ENCODE measurements around the gene SNAP29. TPM values are rescaled to one million over a fixed set of nuclear protein-coding genes. Genes with fewer than 3 reads are reported as not detected.

Gene SNAP29
- total RNA-seq, 1 experiment from 2014 or later = 24.5 TPM

DNA sequence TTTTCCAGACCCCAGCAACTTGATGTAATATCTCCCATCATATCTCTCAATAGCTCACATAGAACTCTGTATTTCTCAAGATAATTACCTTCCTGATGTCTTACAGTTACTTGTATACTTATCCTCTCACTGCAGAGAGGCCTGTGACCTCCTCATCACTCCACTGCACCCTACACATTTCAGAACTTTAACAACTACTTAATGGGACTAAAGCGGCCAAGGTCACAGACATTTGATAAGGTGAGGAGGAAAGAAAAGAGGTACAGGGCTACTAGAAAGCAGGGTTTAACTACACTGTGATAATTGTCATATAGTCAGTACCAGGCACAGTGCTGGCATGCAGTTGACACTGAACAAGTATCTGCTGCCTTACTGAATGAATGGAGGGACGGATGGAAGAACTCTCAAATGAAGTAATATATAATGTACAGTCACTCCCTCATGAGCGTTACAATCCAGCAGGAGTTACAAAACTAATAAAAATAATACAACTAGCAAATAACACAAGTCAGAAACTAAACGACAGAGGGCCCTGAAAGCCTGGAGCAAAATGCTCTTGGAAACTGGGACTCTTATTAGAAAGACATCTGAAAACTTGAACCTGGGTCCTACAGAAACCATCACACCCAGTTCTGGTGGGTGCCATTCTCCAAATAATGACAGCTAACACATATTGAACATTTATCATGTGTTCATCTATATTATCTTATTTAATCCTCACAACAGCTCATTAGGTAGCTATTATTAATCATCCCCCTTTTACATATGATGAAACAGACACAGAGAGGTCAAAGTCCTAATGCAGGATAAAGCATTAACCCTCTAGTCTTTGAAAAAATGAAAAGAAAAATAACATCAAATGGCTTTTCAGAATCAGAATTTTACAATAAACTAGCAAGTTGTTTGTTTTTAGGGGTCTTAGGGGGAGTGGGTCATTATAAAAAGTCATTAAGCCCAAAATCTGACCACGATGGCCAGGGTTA lies 14.5 kb upstream of the SNAP29 start:
- intact Hi-C loops (cut with micrococcal nuclease; ENCODE audit: unreplicated experiment) = no loop called here
- Histone ChIP-seq H3K4me3 (ENCODE audit: low read depth in 2 of 2, low read length in 2 of 2) (no peak overlapping the region), H3K9me3 (ENCODE audit: control insufficient read depth, insufficient read depth, low read depth, low read length) (no peaks in the 10 kb centered on the region), H3K36me3 (ENCODE audit: control insufficient read depth, insufficient read depth, low read length) (no peaks in the 10 kb centered on the region), H3K27me3 (ENCODE audit: control insufficient read depth, insufficient read depth, low read length) (no peaks in the 10 kb centered on the region), H3K4me1 (ENCODE audit: control insufficient read depth, insufficient read depth, low read length) (no peaks in the 10 kb centered on the region), H3K27ac (ENCODE audit: low read length) (no peak overlapping the region)
- in situ Hi-C loops (cut with HindIII; ENCODE audit: low pct_unique_long_range_greater_than_20kb, low sequenced_read_pairs) = no loop called here
- POLR2A ChIA-PET = no interaction called here
- BruUV-seq (replicated peaks) = no TSS peak
- TF ChIP-seq, protein P1, sequence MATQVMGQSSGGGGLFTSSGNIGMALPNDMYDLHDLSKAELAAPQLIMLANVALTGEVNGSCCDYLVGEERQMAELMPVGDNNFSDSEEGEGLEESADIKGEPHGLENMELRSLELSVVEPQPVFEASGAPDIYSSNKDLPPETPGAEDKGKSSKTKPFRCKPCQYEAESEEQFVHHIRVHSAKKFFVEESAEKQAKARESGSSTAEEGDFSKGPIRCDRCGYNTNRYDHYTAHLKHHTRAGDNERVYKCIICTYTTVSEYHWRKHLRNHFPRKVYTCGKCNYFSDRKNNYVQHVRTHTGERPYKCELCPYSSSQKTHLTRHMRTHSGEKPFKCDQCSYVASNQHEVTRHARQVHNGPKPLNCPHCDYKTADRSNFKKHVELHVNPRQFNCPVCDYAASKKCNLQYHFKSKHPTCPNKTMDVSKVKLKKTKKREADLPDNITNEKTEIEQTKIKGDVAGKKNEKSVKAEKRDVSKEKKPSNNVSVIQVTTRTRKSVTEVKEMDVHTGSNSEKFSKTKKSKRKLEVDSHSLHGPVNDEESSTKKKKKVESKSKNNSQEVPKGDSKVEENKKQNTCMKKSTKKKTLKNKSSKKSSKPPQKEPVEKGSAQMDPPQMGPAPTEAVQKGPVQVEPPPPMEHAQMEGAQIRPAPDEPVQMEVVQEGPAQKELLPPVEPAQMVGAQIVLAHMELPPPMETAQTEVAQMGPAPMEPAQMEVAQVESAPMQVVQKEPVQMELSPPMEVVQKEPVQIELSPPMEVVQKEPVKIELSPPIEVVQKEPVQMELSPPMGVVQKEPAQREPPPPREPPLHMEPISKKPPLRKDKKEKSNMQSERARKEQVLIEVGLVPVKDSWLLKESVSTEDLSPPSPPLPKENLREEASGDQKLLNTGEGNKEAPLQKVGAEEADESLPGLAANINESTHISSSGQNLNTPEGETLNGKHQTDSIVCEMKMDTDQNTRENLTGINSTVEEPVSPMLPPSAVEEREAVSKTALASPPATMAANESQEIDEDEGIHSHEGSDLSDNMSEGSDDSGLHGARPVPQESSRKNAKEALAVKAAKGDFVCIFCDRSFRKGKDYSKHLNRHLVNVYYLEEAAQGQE (IDR thresholded peaks at IDR 0.05; ENCODE audit: insufficient read depth in 1 of 2, low read depth in 2 of 2, low read length in 1 of 2) = no peak
- TF ChIP-seq POLR2AphosphoS5 (IDR thresholded peaks at IDR 0.05; ENCODE audit: low read depth, low read length) (no peak), SIN3A (IDR thresholded peaks at IDR 0.05; ENCODE audit: borderline replicate concordance, insufficient read depth, low read depth, low read length) (no peak), TCF7L2 (IDR thresholded peaks at IDR 0.05; ENCODE audit: low read depth, low read length) (no peak)
- TF ChIP-seq, protein P2, sequence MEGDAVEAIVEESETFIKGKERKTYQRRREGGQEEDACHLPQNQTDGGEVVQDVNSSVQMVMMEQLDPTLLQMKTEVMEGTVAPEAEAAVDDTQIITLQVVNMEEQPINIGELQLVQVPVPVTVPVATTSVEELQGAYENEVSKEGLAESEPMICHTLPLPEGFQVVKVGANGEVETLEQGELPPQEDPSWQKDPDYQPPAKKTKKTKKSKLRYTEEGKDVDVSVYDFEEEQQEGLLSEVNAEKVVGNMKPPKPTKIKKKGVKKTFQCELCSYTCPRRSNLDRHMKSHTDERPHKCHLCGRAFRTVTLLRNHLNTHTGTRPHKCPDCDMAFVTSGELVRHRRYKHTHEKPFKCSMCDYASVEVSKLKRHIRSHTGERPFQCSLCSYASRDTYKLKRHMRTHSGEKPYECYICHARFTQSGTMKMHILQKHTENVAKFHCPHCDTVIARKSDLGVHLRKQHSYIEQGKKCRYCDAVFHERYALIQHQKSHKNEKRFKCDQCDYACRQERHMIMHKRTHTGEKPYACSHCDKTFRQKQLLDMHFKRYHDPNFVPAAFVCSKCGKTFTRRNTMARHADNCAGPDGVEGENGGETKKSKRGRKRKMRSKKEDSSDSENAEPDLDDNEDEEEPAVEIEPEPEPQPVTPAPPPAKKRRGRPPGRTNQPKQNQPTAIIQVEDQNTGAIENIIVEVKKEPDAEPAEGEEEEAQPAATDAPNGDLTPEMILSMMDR (IDR thresholded peaks at IDR 0.05) = no peak
- CTCF ChIA-PET = no interaction called here
- DNase-seq (ENCODE audit: low read depth, low spot score) = no peak
- no peak for ATAC-seq

DNA sequence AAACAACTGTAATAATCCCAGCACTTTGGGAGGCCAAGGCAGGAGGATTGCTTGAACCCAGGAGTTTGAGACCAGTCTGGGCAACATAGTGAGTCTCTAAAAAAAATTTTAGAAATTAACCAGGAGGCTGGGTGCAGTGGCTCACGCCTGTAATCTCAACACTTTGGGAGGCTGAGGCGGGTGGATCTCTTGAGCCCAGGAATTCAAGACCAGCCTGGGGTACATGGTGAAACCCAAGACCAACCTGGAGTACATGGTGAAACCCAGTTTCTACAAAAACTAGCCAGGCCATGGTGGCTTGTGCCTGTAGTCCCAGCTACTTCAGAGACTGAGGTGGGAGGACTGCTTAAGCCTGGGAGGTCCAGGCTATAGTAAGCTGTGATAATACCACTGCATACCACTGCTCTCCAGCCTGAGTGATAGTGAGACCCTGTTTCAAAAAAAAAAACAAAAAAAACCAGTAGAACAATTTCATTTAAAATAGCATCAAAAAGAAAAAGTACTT lies 11.4 kb upstream of the SNAP29 start:
- in situ Hi-C loops (cut with HindIII; ENCODE audit: low pct_unique_long_range_greater_than_20kb, low sequenced_read_pairs) (no loop called here), intact Hi-C loops (cut with micrococcal nuclease; ENCODE audit: unreplicated experiment) (no loop called here)
- TF ChIP-seq POLR2AphosphoS5 (IDR thresholded peaks at IDR 0.05; ENCODE audit: low read depth, low read length) = no peak
- Histone ChIP-seq H3K36me3 (ENCODE audit: control insufficient read depth, insufficient read depth, low read length) (no peaks in the 10 kb centered on the region), H3K27me3 (ENCODE audit: control insufficient read depth, insufficient read depth, low read length) (no peaks in the 10 kb centered on the region), H3K27ac (ENCODE audit: low read length) (no peak overlapping the region), H3K4me3 (ENCODE audit: low read depth in 2 of 2, low read length in 2 of 2) (no peak overlapping the region), H3K9me3 (ENCODE audit: control insufficient read depth, insufficient read depth, low read depth, low read length) (no peaks in the 10 kb centered on the region), H3K4me1 (ENCODE audit: control insufficient read depth, insufficient read depth, low read length) (peaks cover 6% of the 10 kb centered on the region)
- no peak for ATAC-seq
- DNase-seq (ENCODE audit: low read depth, low spot score) = no peak
- CTCF ChIA-PET = no interaction called here
- POLR2A ChIA-PET = no interaction called here
- no TSS peak for BruUV-seq (replicated peaks)

DNA sequence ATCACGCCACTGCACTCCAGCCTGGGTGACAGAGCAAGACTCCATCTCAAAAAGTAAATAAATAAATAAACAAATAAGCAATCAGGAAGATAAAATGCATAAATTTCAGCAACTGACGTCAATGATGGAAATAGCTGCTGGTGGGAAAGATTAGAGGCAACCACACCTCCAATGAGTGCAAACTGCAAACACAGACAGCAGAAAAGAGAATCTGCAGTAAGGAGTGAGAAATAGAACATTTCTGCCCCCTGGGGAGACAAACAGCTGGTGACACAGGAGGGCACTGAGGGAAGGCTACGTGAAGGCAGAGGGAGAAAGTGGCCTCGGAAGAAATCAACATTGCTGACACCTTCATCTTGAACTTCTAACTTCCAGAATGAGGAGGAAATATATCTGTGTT lies 6.7 kb upstream of the SNAP29 start:
- ChIA-PET CTCF (no interaction called here), POLR2A (no interaction called here)
- ATAC-seq (no peak), DNase-seq (ENCODE audit: low read depth, low spot score) (no peak)
- no peak overlapping the region for H3K4me3 ChIP-seq (ENCODE audit: low read depth in 2 of 2, low read length in 2 of 2)
- H3K9me3 ChIP-seq (ENCODE audit: control insufficient read depth, insufficient read depth, low read depth, low read length) = no peaks in the 10 kb centered on the region
- H3K36me3 ChIP-seq (ENCODE audit: control insufficient read depth, insufficient read depth, low read length) = no peaks in the 10 kb centered on the region
- intact Hi-C loops (cut with micrococcal nuclease; ENCODE audit: unreplicated experiment) (no loop called here), in situ Hi-C loops (cut with HindIII; ENCODE audit: low pct_unique_long_range_greater_than_20kb, low sequenced_read_pairs) (no loop called here)
- H3K27me3 ChIP-seq (ENCODE audit: control insufficient read depth, insufficient read depth, low read length) = no peaks in the 10 kb centered on the region
- no peak overlapping the region for H3K27ac ChIP-seq (ENCODE audit: low read length)
- peaks cover 14% of the 10 kb centered on the region for H3K4me1 ChIP-seq (ENCODE audit: control insufficient read depth, insufficient read depth, low read length)
- BruUV-seq (replicated peaks) = no TSS peak
- TF ChIP-seq POLR2AphosphoS5 (IDR thresholded peaks at IDR 0.05; ENCODE audit: low read depth, low read length) (no peak), SIN3A (IDR thresholded peaks at IDR 0.05; ENCODE audit: borderline replicate concordance, insufficient read depth, low read depth, low read length) (no peak), TCF7L2 (IDR thresholded peaks at IDR 0.05; ENCODE audit: low read depth, low read length) (no peak)
- TF ChIP-seq, protein P2 (IDR thresholded peaks at IDR 0.05) = no peak
- TF ChIP-seq, protein P1 (IDR thresholded peaks at IDR 0.05; ENCODE audit: insufficient read depth in 1 of 2, low read depth in 2 of 2, low read length in 1 of 2) = no peak

Measured in Panc1 (cell line).